ENCODE data around the gene UBN2.

DNA sequence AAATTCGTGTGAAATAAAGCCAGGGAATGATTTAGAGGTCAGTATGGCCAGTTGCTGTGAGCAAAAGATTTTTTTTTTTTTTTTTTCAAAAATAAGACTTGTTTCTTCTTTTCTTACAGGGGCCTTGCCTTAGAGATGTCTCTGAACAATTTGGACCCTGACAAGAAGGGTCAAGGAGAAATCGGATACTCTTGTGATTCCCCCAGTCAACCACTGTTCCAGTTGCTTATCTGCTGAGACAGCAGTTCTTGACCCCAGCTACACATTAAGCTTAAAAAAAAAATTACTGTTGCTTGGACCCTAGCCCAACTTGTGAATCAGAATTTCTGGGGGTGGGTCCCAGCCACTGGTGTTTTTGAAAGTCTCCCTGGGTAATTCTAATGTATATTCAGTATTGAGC is 98.1 kb downstream of the UBN2 start:
- no peak for TF ChIP-seq POLR2AphosphoS5 (IDR thresholded peaks at IDR 0.05; ENCODE audit: borderline replicate concordance, low read depth, low read length)
- TF ChIP-seq EZH2 (IDR thresholded peaks at IDR 0.05), result no peak

Measured in SK-N-MC (cell line).